ENCODE results near the gene C11orf98. TPM values are rescaled to one million over a fixed set of nuclear protein-coding genes. Genes with fewer than 3 reads are reported as not detected.
"Not testable (repeated sequence)": the region's sequence is repeated elsewhere in the genome, so short reads cannot be mapped to it uniquely, and the experiment has no call there.

C11orf98 gene
- total RNA-seq, 2 donors from 2014 or later, result 125 to 140 TPM

GRCh38 chr11:62652161-62653006, 12.6 kb downstream of the C11orf98 start:
- 38 to 56% methylated on average over 6 to 16 of the region's 16 CpGs for WGBS, 2 experiments (ENCODE audit: insufficient coverage in 1 of 2, insufficient read length in 1 of 2)
- TF ChIP-seq CTCF (conservative IDR thresholded peaks at IDR 0.05), result no peak

GRCh38 chr11:62650283-62650682, 14.7 kb downstream of the C11orf98 start:
- not testable (repeated sequence) for H3K9me3 Mint-ChIP-seq; H3K4me1 ChIP-seq (ENCODE audit: control insufficient read depth, insufficient read depth, low read length); H3K27ac ChIP-seq (ENCODE audit: low read depth, low read length); H3K4me1 Mint-ChIP-seq; H3K4me3 ChIP-seq (ENCODE audit: low read length); H3K27me3 Mint-ChIP-seq (ENCODE audit: insufficient read depth); H3K4me3 Mint-ChIP-seq; H3K27ac Mint-ChIP-seq; H3K9me3 ChIP-seq (ENCODE audit: control insufficient read depth, low read length); DNase-seq; H3K9ac ChIP-seq (ENCODE audit: extremely low read depth, low read length, poor library complexity, severe bottlenecking); H3K27me3 ChIP-seq (ENCODE audit: control insufficient read depth, insufficient read depth, low read length, poor library complexity, severe bottlenecking)
- peaks cover 19% of the 10 kb centered on the region for H3K36me3 ChIP-seq (ENCODE audit: control insufficient read depth, insufficient read depth, low read length)
- TF ChIP-seq CTCF (conservative IDR thresholded peaks at IDR 0.05), result peak; percentile 15
- WGBS, 2 experiments (ENCODE audit: insufficient coverage in 1 of 2, insufficient read length in 1 of 2), result 93 to 95% methylated on average over 9 to 12 of the region's 12 CpGs
- peaks cover 15% of the 10 kb centered on the region for H3K36me3 Mint-ChIP-seq (ENCODE audit: low read depth)

More at GRCh38 chr11:62652161-62653006, 12.6 kb downstream of the C11orf98 start:
- peak overlapping the region; percentile 91 for H3K27ac Mint-ChIP-seq
- no peak for DNase-seq
- H3K36me3 Mint-ChIP-seq (ENCODE audit: low read depth), result peaks cover 11% of the 10 kb centered on the region
- no peaks in the 10 kb centered on the region for H3K27me3 Mint-ChIP-seq (ENCODE audit: insufficient read depth)
- H3K9me3 ChIP-seq (ENCODE audit: control insufficient read depth, low read length), result no peaks in the 10 kb centered on the region
- H3K36me3 ChIP-seq (ENCODE audit: control insufficient read depth, insufficient read depth, low read length), result peaks cover 17% of the 10 kb centered on the region
- peak overlapping the region; percentile 90 for H3K4me3 Mint-ChIP-seq
- H3K4me3 ChIP-seq (ENCODE audit: low read length), result peak overlapping the region; percentile 99
- H3K4me1 Mint-ChIP-seq, result peaks cover 5% of the 10 kb centered on the region
- no peaks in the 10 kb centered on the region for H3K9me3 Mint-ChIP-seq
- H3K4me1 ChIP-seq (ENCODE audit: control insufficient read depth, insufficient read depth, low read length), result no peaks in the 10 kb centered on the region
- H3K9ac ChIP-seq (ENCODE audit: extremely low read depth, low read length, poor library complexity, severe bottlenecking), result peak overlapping the region; percentile 81
- no peaks in the 10 kb centered on the region for H3K27me3 ChIP-seq (ENCODE audit: control insufficient read depth, insufficient read depth, low read length, poor library complexity, severe bottlenecking)
- peak overlapping the region; percentile 72 for H3K27ac ChIP-seq (ENCODE audit: low read depth, low read length)

GRCh38 chr11:62649486-62649885, 15.5 kb downstream of the C11orf98 start:
- no peaks in the 10 kb centered on the region for H3K27me3 Mint-ChIP-seq (ENCODE audit: insufficient read depth)
- no peak overlapping the region for H3K4me3 ChIP-seq (ENCODE audit: low read length)
- peaks cover 26% of the 10 kb centered on the region for H3K36me3 ChIP-seq (ENCODE audit: control insufficient read depth, insufficient read depth, low read length)
- peaks cover 7% of the 10 kb centered on the region for H3K4me1 Mint-ChIP-seq
- TF ChIP-seq CTCF (conservative IDR thresholded peaks at IDR 0.05), result no peak
- WGBS, 2 experiments (ENCODE audit: insufficient coverage in 1 of 2, insufficient read length in 1 of 2), result 93 to 98% methylated on average over 9 to 11 of the region's 11 CpGs
- DNase-seq, result no peak
- H3K36me3 Mint-ChIP-seq (ENCODE audit: low read depth), result peaks cover 19% of the 10 kb centered on the region
- H3K9ac ChIP-seq (ENCODE audit: extremely low read depth, low read length, poor library complexity, severe bottlenecking), result no peak overlapping the region
- no peak overlapping the region for H3K27ac Mint-ChIP-seq
- H3K27me3 ChIP-seq (ENCODE audit: control insufficient read depth, insufficient read depth, low read length, poor library complexity, severe bottlenecking), result no peaks in the 10 kb centered on the region
- H3K4me1 ChIP-seq (ENCODE audit: control insufficient read depth, insufficient read depth, low read length), result no peaks in the 10 kb centered on the region
- no peaks in the 10 kb centered on the region for H3K9me3 ChIP-seq (ENCODE audit: control insufficient read depth, low read length)
- H3K27ac ChIP-seq (ENCODE audit: low read depth, low read length), result no peak overlapping the region
- H3K4me3 Mint-ChIP-seq, result no peak overlapping the region
- H3K9me3 Mint-ChIP-seq, result no peaks in the 10 kb centered on the region

Data from endodermal cell (in vitro differentiated cells).